GM12872 (cell line): ENCODE data around the gene CWF19L2.

ENCODE experiments used
- TF ChIP-seq, protein P1 (sequence below): IDR thresholded peaks from 3 replicates; pipeline ENCODE4 v1.5.1; 2011; ENCODE audit warnings: low read depth, mild to moderate bottlenecking, low read length, moderate library complexity; ENCODE audit not compliant: insufficient read depth

CWF19L2 gene

GRCh38 chr11:107385361-107385981 is 72.2 kb downstream of the CWF19L2 start:
- TF ChIP-seq, protein P1, sequence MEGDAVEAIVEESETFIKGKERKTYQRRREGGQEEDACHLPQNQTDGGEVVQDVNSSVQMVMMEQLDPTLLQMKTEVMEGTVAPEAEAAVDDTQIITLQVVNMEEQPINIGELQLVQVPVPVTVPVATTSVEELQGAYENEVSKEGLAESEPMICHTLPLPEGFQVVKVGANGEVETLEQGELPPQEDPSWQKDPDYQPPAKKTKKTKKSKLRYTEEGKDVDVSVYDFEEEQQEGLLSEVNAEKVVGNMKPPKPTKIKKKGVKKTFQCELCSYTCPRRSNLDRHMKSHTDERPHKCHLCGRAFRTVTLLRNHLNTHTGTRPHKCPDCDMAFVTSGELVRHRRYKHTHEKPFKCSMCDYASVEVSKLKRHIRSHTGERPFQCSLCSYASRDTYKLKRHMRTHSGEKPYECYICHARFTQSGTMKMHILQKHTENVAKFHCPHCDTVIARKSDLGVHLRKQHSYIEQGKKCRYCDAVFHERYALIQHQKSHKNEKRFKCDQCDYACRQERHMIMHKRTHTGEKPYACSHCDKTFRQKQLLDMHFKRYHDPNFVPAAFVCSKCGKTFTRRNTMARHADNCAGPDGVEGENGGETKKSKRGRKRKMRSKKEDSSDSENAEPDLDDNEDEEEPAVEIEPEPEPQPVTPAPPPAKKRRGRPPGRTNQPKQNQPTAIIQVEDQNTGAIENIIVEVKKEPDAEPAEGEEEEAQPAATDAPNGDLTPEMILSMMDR = no peak

- TF ChIP-seq, protein P1 = no peak
These were observed 73.3 kb downstream of the CWF19L2 start for GRCh38 chr11:107384144-107384852.

DNA sequence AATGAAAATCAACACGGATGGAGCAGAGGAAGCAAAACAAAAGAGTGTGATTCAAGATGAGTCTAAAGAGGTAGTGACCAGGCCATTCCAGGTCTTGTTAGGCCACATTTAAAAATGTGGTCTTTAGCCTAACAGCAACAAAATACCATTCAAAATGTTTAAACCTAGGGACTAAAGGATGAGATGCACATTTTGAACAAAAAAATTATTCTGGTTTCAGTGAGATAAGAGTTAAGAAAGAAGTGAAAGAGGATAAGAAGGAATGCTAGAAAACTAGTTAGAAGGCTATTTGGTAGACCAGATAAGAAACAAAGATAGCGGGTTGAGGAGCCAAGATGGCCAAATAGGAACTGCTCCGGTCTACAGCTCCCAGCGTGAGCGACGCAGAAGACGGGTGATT is 85.2 kb downstream of the CWF19L2 start:
- TF ChIP-seq, protein P1 = no peak

GRCh38 chr11:107370390-107370789 is 87.2 kb downstream of the CWF19L2 start:
- TF ChIP-seq, protein P1 = no peak

DNA sequence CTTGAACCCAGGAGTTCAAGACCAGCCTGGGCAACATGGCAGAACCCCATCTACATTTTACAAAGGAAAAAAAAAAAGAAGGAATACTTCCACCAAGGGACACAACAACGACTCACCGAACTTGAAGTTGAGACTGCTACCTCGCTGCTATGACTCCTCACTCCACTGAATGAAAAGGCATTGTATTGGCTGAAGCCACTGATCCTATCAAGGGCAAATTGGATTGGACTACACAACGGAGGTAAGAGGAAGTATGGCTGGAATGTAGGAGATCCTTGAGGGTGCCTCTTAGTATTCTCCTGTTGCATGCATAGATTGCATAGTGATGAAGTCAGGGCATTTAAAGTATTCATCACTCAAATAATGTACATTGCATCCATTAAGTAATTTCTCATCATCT is 97.9 kb downstream of the CWF19L2 start:
- TF ChIP-seq, protein P1 = no peak

DNA sequence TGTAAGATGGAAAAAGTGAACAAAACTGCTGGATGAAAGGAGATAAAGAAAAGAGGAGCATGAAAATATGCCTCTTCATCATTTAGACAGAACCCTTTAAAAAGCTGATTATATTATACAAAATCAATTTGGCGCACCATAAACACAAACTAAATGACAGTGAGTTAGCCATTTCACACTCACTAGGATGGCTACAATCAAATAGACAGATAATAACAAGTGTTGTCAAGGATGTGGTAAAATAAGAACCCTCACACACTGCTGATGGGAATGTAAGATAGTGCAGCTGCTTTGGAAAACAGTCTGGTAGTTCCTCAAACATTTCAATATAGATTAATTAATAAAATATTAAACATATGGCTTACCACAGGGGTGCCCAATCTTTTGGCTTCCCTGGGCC is 99.7 kb downstream of the CWF19L2 start:
- TF ChIP-seq, protein P1 = no peak

GRCh38 chr11:107354780-107355179 is 102.8 kb downstream of the CWF19L2 start:
- TF ChIP-seq, protein P1 = no peak
